Superior temporal gyrus (tissue), 1 donor: ENCODE results near the gene SZT2.
"Not testable (repeated sequence)": the region's sequence is repeated elsewhere in the genome, so short reads cannot be mapped to it uniquely, and the experiment has no call there.

Experiments used
- DNase-seq: peaks from one replicate; pipeline ENCODE4 v3.0.0-alpha.2; 2016; ENCODE audit errors: extremely low spot score

The SZT2 gene

GRCh38 chr1:43491061-43491460, 101.4 kb downstream of the SZT2 start:
- no peak for DNase-seq

- DNase-seq, result no peak
Observed at GRCh38 chr1:43492826-43493225, 103.1 kb downstream of the SZT2 start.

- DNase-seq, result no peak
Observed at GRCh38 chr1:43493661-43494450, 104.2 kb downstream of the SZT2 start.

GRCh38 chr1:43495204-43495603, 105.5 kb downstream of the SZT2 start:
- no peak for DNase-seq

- no peak for DNase-seq
Observed at GRCh38 chr1:43499898-43500297, 110.2 kb downstream of the SZT2 start.

GRCh38 chr1:43501806-43502205, 112.1 kb downstream of the SZT2 start:
- not testable (repeated sequence) for DNase-seq

- DNase-seq, result no peak
Observed at GRCh38 chr1:43503534-43503933, 113.8 kb downstream of the SZT2 start.
